DMS153 (cell line): ENCODE data around the gene INHBC.

Source experiments
- DNase-seq: peaks from one replicate; lab custom pipeline; 2025; lab: John Stamatoyannopoulos, UW

Gene INHBC

GRCh38 chr12:57469296-57470164 is 34.9 kb downstream of the INHBC start:
- no peak for DNase-seq

DNA sequence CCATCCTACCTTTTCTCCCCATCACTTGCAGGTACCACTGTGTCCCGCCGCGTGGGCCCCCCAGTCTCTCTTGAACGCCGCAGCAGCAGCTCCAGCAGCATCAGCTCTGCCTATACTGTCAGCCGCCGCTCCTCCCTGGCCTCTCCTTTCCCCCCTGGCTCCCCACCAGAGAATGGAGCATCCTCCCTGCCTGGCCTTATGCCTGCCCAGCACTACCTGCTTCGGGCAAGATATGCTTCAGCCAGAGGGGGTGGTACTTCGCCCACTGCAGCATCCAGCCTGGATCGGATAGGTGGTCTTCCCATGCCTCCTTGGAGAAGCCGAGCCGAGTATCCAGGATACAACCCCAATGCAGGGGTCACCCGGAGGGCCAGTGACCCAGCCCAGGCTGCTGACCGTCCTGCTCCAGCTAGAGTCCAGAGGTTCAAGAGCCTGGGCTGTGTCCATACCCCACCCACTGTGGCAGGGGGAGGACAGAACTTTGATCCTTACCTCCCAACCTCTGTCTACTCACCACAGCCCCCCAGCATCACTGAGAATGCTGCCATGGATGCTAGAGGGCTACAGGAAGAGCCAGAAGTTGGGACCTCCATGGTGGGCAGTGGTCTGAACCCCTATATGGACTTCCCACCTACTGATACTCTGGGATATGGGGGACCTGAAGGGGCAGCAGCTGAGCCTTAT is 35.8 kb downstream of the INHBC start:
- no peak for DNase-seq

DNA sequence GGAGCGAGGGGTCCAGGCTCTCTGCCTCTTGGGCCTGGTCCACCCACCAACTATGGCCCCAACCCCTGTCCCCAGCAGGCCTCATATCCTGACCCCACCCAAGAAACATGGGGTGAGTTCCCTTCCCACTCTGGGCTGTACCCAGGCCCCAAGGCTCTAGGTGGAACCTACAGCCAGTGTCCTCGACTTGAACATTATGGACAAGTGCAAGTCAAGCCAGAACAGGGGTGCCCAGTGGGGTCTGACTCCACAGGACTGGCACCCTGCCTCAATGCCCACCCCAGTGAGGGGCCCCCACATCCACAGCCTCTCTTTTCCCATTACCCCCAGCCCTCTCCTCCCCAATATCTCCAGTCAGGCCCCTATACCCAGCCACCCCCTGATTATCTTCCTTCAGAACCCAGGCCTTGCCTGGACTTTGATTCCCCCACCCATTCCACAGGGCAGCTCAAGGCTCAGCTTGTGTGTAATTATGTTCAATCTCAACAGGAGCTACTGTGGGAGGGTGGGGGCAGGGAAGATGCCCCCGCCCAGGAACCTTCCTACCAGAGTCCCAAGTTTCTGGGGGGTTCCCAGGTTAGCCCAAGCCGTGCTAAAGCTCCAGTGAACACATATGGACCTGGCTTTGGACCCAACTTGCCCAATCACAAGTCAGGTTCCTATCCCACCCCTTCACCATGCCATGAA is 36.5 kb downstream of the INHBC start:
- no peak for DNase-seq

GRCh38 chr12:57471661-57472060 is 37.1 kb downstream of the INHBC start:
- DNase-seq = no peak

DNA sequence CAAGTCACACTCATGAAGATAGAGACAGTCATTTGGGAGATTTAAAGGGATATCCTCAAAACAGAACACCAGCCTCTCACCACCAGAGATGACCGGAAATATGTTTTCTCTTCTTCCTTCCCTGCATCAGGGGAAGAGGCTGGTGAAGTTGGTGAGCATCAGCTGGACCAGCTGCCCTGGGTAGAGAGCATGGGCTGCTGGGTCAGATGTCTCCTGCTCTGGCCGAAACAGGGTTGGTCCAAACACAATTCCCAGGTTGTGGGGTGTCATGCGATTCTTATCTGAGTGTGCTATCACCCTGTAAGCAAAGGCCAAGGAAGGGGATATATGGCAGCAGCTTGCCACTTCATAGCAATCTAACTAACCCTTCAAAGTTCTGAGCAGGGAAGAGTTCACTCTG is 37.8 kb downstream of the INHBC start:
- no peak for DNase-seq

GRCh38 chr12:57473392-57473791 is 38.8 kb downstream of the INHBC start:
- DNase-seq = no peak

DNA sequence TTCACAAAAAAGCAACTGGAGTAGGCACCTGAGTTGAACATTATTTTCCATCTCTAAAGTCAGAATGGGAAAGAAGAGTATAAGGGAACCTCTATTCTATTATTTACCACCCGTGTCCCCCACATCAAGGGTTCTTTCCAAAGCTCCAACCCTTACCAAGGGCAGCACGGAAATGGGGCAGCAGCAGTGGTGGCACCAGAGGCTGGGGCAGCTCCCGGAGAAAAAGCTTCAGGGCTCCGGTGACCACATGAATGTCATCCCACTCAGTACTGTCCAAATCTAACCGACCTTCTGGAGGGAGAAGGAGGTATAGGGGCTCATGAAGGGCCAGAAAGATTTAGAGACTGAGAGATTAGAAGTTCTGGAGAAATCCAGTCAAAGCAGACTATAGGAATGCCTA is 39.3 kb downstream of the INHBC start:
- no peak for DNase-seq

GRCh38 chr12:57474430-57474829 is 39.8 kb downstream of the INHBC start:
- DNase-seq = no peak

GRCh38 chr12:57474862-57475261 is 40.3 kb downstream of the INHBC start:
- no peak for DNase-seq

GRCh38 chr12:57475271-57476161 is 40.9 kb downstream of the INHBC start:
- DNase-seq = no peak

GRCh38 chr12:57476162-57476992 is 41.8 kb downstream of the INHBC start:
- DNase-seq = no peak

GRCh38 chr12:57476993-57477709 is 42.6 kb downstream of the INHBC start:
- no peak for DNase-seq

DNA sequence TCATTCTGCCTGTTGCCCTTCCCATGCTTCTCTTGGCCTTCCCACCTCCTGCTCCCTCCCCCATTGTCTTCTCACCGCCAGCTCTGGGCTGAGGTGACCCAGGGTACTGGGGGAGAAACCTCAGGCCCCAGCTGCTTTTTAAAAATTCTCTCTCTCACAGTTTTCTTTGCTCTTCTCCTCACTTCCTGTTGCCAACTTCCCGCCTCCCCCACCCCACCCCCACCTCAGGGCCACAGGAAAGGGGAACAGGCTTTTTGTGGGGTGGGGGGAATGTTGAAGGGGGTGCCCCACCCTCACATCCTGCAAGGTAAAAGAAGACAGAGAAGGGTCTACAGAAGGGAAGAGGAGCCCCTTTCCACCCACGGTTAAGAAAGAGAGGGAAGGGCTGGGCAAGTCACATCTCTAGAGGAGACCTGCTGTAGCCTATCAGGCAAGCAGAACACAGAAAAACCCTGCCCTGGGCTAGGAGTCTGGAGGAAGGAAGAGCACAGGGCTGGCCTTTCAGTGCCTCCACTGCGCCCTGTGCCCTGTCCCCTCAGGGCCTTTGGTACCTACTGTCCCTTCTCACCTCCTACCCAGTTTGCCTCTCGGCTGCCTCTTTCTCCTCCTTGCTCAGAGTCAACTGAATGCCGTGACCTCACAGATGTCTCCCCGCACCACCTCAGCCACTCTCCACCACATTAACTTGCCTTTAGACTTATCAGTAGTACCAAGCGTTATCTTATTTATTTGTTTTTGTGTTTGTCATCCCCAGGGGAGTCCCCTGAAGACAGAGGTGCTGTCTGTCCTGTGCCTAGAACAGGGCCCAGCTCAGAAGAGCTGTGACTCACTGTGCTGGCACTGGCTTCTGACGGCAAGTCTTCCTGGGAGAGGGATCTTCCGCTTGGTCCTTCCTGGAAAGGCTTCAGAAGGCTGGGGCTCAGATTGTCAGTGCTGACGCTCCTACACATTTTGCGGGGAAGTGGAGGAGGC is 43.4 kb downstream of the INHBC start:
- DNase-seq = no peak

GRCh38 chr12:57479043-57479375 is 44.4 kb downstream of the INHBC start:
- DNase-seq = no peak

- no peak for DNase-seq
Observed at GRCh38 chr12:57479376-57480115, 45.0 kb downstream of the INHBC start, which contains the start of gene ARHGAP9. Gene ARHGAP9 (minus strand): TSS chr12:57479866. CDS start chr12:57479406, 460 bp downstream.

DNA sequence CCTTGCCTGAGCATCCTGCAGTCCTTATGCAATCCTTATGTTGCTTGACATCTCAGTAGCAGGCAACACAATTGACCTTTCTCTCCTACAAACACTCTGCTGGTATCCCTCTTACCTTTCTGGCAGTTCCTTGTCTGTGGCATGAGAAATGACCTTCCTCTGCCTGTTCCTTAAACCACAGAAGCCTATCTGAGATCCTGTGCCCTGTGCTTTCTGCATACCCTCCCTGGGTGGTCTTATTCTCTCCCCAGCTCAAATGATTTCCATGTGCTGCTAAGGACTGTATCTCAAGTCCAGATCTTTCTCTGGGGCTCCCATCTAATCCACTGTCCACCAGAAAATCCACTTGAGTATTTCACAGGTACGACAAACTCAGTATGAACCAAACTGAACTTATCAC is 47.1 kb downstream of the INHBC start:
- DNase-seq = no peak

GRCh38 chr12:57483466-57483865 is 48.9 kb downstream of the INHBC start:
- DNase-seq = no peak

DNA sequence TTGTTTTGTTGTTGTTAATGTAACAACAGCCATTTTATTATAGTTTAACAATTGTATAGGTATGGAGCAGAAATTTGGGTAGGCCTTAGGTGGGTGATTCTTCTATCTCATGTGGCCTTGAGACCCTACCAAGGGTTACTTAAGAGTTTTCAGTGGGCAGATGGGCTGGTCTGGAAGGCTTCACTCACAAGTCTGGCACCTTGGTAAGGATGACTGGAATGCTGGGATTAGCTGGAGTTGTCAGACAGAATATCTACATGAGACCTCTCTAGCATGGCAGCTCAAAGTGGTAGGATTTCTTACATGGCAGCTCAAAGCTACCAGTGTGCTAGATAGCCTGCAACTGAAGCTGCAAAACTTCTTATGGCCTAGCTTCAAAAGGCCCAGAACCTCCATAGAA is 51.1 kb downstream of the INHBC start:
- no peak for DNase-seq
